Subcutaneous abdominal adipose tissue (tissue), 5 donors: ENCODE data around the gene RAB27A.

Source experiments
- H3K27ac ChIP-seq: one replicate; pipeline ENCODE4 v1.7.0; 2013; ENCODE audit warnings: low read depth, mild to moderate bottlenecking, inconsistent platforms, low read length, moderate library complexity
- H3K27me3 ChIP-seq, 5 donors: one replicate each; pipeline ENCODE4 v1.7.0; 2013; ENCODE audit warnings: low read length in 5 of 5, inconsistent platforms in 1 of 5; ENCODE audit not compliant: control insufficient read depth in 5 of 5, insufficient read depth in 4 of 5
- H3K36me3 ChIP-seq, 5 donors: one replicate each; pipeline ENCODE4 v1.7.0; 2013; ENCODE audit warnings: low read length in 5 of 5; ENCODE audit not compliant: control insufficient read depth in 5 of 5, insufficient read depth in 5 of 5
- H3K4me1 ChIP-seq, 5 donors: one replicate each; pipeline ENCODE4 v1.7.0; 2013; ENCODE audit warnings: low read length in 5 of 5, mild to moderate bottlenecking in 3 of 5, moderate library complexity in 1 of 5; ENCODE audit not compliant: control insufficient read depth in 5 of 5, insufficient read depth in 5 of 5
- H3K4me3 ChIP-seq, 5 donors: one replicate each; pipeline ENCODE4 v1.7.0; 2013; ENCODE audit warnings: low read length in 5 of 5, low read depth in 1 of 5
- H3K9ac ChIP-seq, 5 donors: one replicate each; pipeline ENCODE4 v1.7.0; 2013; ENCODE audit warnings: low read length in 5 of 5, mild to moderate bottlenecking in 4 of 5, moderate library complexity in 3 of 5
- H3K9me3 ChIP-seq, 5 donors: one replicate each; pipeline ENCODE4 v1.7.0; 2013; ENCODE audit warnings: low read length in 5 of 5; ENCODE audit not compliant: control insufficient read depth in 5 of 5
- donor health status: healthy.
- donor health status: healthy.
- donor health status: healthy.
- donor health status: healthy.
- donor health status: healthy.

Gene RAB27A

DNA sequence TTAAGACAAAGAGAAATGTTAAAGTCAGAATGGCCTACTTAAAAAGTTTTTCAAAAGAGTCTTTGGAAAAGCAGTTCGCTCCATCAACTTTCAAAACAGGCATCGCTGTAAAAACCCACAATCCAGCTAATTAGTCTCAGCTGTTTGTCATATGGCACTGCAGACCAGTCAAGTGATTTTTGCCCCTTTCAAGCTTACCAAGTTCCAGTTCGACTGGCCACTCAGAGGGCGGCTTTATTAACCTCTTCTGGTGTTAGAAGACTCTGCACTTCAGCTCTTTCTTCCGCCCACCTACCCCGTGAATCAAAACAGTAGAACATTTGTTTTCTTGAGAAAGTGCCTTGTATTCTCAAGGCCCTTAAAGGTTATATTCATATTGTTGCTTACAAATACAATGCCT lies 19.3 kb downstream of the RAB27A start:
- Histone ChIP-seq H3K4me3 (no peak overlapping the region), H3K27ac (no peak overlapping the region), H3K9ac (no peak overlapping the region), H3K9me3 (no peaks in the 10 kb centered on the region), H3K27me3 (no peaks in the 10 kb centered on the region), H3K36me3 (peaks cover 0 to 3% (median 0%) of the 10 kb centered on the region in 5 donors), H3K4me1 (no peaks in the 10 kb centered on the region)

DNA sequence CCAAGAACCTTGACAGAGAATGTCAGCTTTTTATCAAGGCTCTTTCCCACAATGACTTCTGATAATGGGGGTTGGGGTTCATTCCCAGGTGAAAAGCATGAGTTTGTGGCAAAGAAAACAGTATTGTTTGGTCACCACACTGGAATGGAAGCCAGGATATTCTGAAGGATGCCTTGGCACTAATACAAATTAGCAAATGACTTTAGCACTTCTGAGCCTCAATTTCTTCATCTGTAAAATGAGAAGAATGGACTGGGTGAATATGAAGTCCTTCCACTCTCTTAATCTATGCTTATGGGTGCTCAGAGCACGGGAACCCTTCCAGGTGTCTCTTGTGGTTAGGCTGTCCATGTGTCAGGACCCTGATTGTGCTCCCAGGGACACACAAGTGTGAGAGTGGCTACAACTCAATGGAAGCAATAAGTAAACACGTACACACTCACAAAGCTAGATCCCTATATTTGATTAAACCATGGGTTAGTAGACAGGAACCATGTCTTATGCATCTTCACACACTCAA lies 21.4 kb downstream of the RAB27A start:
- H3K27me3 ChIP-seq: no peaks in the 10 kb centered on the region
- H3K36me3 ChIP-seq: peaks cover 0 to 3% (median 0%) of the 10 kb centered on the region in 5 donors
- H3K4me3 ChIP-seq: no peak overlapping the region
- H3K9me3 ChIP-seq: no peaks in the 10 kb centered on the region
- H3K27ac ChIP-seq: no peak overlapping the region
- H3K4me1 ChIP-seq: no peaks in the 10 kb centered on the region
- no peak overlapping the region for H3K9ac ChIP-seq

DNA sequence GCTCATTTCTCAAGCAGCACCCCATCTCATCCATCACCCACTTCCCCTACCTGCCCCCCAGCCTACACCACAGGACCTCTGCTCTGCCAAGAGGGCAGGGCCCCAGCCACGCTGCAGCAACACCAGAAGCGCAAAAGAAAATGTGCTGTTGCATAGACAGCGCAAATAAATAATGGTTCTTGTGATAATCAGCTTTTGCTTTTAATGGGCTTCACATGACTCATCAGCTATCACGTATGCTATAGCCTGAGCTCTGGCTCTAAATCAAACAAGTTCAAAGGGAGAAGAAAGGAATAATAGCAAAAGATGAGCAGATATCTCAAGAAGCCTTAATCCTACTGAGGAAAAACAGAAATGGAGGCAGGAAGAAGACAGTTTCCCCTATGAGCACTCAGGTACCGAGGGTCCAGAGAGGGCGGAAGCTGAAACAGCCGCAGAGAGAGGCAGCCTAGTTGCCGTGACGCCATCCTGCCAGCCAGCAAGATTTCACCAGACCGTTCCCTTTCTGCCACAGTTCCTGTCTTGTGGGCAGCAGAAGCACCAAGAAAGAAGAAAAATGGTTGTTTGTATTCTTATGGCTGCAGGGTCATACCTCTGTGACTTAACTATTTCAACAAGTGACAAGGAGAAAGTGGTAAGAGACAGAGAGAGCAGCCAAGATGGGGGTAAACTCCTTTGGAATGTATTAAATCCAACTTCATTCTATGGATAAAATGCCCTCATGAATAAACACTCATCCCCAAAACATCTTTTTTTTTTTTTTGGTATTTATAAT lies 22.0 kb downstream of the RAB27A start:
- Histone ChIP-seq H3K4me3 (peak overlapping the region in 4 of 5 donors; percentile 4 to 42 (median 10)), H3K9ac (no peak overlapping the region), H3K4me1 (no peaks in the 10 kb centered on the region), H3K27ac (no peak overlapping the region), H3K27me3 (no peaks in the 10 kb centered on the region), H3K36me3 (peaks cover 0 to 3% (median 0%) of the 10 kb centered on the region in 5 donors), H3K9me3 (no peaks in the 10 kb centered on the region)

DNA sequence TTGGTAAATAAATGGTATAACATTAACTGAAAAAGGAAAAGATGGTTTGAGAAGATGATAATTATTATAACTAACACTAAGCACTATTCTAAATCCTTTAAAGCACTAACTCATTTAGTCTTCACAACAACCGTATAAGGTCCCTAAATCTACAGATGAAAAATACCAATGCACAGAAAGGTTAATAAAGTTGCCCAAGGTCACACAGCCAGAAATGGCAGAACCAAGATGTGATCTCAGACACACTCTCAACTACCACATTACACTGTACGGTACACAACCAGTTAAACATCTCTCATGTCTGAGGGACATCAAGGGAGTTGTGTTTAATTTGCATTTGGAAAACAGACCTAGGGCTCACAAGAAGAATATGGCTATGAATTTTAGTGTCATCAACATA lies 23.1 kb downstream of the RAB27A start:
- no peak overlapping the region for H3K4me3 ChIP-seq
- H3K27ac ChIP-seq: no peak overlapping the region
- H3K9ac ChIP-seq: no peak overlapping the region
- H3K36me3 ChIP-seq: peaks cover 0 to 3% (median 0%) of the 10 kb centered on the region in 5 donors
- no peaks in the 10 kb centered on the region for H3K27me3 ChIP-seq
- no peaks in the 10 kb centered on the region for H3K4me1 ChIP-seq
- H3K9me3 ChIP-seq: no peaks in the 10 kb centered on the region

DNA sequence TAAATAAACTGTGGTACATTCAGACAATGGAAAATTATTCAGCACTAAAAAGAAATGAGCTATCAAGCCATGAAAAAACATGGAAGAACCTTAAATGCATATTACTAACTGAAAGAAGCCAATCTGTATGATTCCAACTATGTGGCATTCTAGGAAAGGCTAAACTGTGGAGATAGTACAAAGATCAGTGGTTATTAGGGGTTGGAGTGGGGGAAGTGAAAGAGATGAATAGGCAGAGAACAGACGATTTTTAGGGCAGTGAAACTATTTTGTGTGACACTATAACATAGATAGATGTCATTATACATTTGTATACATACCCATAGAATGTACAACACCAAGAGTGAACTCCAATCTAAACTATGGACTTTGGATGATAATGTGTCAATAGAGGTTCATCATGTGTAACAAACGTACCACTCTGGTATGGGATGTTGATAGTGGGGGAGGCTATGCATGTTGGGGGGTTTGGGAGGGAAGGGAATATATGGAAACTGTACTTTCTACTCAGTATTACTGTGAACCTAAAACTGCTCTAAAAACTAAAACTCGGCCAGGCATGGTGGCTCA lies 29.0 kb downstream of the RAB27A start:
- no peaks in the 10 kb centered on the region for H3K9me3 ChIP-seq
- peaks cover 0 to 8% (median 0%) of the 10 kb centered on the region in 5 donors for H3K4me1 ChIP-seq
- no peak overlapping the region for H3K4me3 ChIP-seq
- no peaks in the 10 kb centered on the region for H3K27me3 ChIP-seq
- no peak overlapping the region for H3K9ac ChIP-seq
- H3K36me3 ChIP-seq: no peaks in the 10 kb centered on the region
- no peak overlapping the region for H3K27ac ChIP-seq

DNA sequence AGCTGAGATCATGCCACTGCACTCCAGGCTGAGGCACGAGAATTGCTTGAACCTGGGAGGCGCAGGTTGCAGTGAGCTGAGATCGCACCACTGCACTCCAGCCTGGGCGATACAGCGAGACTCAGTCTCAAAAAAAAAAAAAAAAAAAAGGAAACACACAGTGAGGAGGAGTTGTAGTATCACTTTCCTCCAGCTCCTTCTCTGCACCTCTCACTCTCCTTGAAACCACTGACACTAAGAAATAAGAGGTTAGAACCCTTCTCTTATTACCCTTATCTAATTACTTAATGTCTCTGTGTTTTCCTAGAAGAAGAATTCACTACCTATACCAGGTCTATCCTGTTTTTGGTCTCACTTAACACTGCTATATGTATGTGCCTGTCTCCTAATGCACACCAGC lies 31.7 kb downstream of the RAB27A start:
- no peak overlapping the region for H3K9ac ChIP-seq
- no peak overlapping the region for H3K27ac ChIP-seq
- no peaks in the 10 kb centered on the region for H3K9me3 ChIP-seq
- peaks cover 0 to 15% (median 0%) of the 10 kb centered on the region in 5 donors for H3K4me1 ChIP-seq
- H3K27me3 ChIP-seq: no peaks in the 10 kb centered on the region
- no peak overlapping the region for H3K4me3 ChIP-seq
- no peaks in the 10 kb centered on the region for H3K36me3 ChIP-seq

DNA sequence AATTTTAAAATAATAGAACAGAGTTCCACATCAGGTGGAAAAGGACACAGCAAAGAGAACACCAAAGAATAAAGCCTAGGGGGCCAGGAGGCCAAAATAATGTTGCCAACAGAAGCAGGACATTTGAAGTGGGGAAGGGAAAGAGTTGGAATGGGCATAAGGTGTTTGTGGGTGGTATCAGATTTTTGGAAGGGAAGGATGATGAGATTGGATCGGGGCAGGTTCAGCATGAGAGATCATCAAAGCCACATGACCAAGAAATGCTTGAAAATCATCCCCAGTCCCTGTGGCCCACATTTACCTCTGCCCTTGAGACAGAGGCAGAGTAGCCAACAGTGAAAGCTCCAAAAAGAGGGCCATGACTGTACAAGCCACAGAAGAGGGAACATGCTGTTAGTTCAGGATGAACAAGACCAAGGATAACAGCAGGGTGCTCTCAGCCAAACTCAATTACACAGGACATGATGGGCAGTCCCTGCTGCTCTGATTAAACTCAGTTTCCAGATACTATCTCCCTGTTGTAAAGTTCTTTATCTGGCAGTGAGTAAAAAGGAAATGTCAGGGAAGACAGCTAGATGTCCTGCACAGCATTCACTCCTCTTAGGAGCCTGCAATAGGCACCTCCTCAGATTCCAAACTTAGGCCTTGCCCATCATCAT lies 32.5 kb downstream of the RAB27A start:
- no peak overlapping the region for H3K4me3 ChIP-seq
- no peak overlapping the region for H3K27ac ChIP-seq
- H3K36me3 ChIP-seq: no peaks in the 10 kb centered on the region
- no peak overlapping the region for H3K9ac ChIP-seq
- H3K9me3 ChIP-seq: no peaks in the 10 kb centered on the region
- no peaks in the 10 kb centered on the region for H3K27me3 ChIP-seq
- H3K4me1 ChIP-seq: peaks cover 0 to 15% (median 0%) of the 10 kb centered on the region in 5 donors

DNA sequence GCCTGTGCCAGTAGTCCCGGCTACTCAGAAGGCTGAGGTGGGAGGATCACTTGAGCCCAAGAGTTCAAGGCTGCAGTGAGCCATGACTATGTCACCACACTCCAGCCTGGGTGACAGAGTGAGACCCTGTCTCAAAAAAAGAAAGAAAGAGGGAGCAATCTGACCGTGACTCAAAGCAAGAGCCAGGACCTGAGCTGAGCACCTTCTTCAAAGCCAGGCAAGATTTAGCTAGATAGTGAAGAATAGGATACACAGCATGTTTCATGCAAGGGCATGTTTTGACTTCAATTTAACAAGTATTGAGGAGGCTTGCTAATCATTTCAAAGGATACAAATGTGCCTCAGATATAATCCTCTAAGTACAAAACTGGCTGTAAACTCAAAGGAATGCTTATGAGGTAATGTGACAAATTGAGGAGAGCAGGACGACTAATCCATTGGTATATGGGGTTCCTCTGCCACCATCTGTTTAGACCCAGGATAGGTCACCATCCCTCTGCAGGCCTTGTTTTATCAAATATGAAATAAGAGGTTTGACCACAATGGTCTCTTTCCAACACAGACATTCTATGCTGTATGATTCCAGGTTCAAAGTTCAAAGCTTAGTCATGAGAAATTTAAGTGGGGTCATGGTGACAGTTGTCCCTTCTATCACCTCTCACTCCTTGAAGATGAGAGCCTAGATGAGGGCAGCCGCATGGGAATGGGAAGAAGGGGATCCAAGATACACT lies 33.2 kb downstream of the RAB27A start:
- Histone ChIP-seq H3K27ac (no peak overlapping the region), H3K9me3 (no peaks in the 10 kb centered on the region), H3K27me3 (no peaks in the 10 kb centered on the region), H3K4me1 (peaks cover 0 to 15% (median under 1%) of the 10 kb centered on the region in 5 donors), H3K4me3 (no peak overlapping the region), H3K9ac (no peak overlapping the region), H3K36me3 (no peaks in the 10 kb centered on the region)

DNA sequence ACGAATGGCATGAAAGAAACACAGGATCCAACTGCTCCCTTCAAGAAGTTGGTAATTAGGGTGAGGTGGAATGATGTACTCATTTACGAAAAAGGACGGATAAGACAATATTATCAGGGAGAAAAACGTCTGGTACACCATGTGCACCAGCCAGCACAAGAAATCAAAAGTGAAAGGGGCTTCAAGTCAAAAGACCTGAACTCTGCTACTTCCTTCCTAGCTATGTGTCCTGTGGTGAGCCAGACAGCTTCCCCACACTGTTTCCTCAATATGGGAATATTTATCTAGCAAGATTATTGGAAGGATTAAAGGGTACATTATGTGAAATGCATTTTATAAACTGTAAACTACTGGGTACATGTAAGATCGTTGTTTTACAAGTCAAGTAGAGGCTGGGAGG lies 33.9 kb downstream of the RAB27A start:
- peak overlapping the region in 2 of 5 donors; percentile 25 to 31 for H3K9ac ChIP-seq
- H3K36me3 ChIP-seq: no peaks in the 10 kb centered on the region
- H3K27ac ChIP-seq: no peak overlapping the region
- peak overlapping the region in 4 of 5 donors; percentile 25 to 54 (median 51) for H3K4me3 ChIP-seq
- no peaks in the 10 kb centered on the region for H3K27me3 ChIP-seq
- no peaks in the 10 kb centered on the region for H3K9me3 ChIP-seq
- H3K4me1 ChIP-seq: peaks cover 0 to 17% (median 4%) of the 10 kb centered on the region in 5 donors
